ENCODE data around the gene KLHL35.

DNA sequence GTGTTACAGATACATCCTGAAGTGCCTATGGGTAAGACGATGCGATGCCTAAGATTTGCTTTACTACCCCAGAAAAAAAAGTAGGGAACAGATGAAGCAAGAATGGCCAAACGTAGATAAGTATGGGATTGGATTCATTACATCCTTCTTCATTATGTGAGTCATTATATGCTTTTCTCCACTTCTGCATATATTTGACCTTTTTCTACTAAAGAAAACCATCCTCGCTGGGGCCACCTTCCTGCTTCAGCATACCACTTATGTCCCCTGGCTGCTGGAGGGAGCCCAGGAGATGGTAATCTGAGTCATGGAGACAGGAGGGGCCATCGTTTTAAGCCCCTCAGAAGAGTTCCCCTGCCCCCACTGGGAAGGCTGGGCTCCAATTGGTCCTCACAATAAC is 14.4 kb upstream of the KLHL35 start:
- TF ChIP-seq CTCF (IDR thresholded peaks at IDR 0.05; ENCODE audit: low read depth, low read length) = no peak
- TF ChIP-seq POLR2A (IDR thresholded peaks at IDR 0.05; ENCODE audit: extremely low read depth, insufficient read length) = no peak
- no peak for TF ChIP-seq MYC (IDR thresholded peaks at IDR 0.05; ENCODE audit: low read depth, low read length)
- TF ChIP-seq, protein P1, sequence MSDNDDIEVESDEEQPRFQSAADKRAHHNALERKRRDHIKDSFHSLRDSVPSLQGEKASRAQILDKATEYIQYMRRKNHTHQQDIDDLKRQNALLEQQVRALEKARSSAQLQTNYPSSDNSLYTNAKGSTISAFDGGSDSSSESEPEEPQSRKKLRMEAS (IDR thresholded peaks at IDR 0.05; ENCODE audit: low read depth, low read length) = no peak
